Pons (tissue), 1 donor: ENCODE results near the gene PCBP2.
A peak's percentile ranks its signal among the peaks of the same experiment; 100 is the strongest.
"Not testable (repeated sequence)": the region's sequence is repeated elsewhere in the genome, so short reads cannot be mapped to it uniquely, and the experiment has no call there.

Experiments used
- DNase-seq: peaks from one replicate; pipeline ENCODE4 v3.0.0-alpha.2; 2016; ENCODE audit warnings: low spot score

Gene PCBP2

DNA sequence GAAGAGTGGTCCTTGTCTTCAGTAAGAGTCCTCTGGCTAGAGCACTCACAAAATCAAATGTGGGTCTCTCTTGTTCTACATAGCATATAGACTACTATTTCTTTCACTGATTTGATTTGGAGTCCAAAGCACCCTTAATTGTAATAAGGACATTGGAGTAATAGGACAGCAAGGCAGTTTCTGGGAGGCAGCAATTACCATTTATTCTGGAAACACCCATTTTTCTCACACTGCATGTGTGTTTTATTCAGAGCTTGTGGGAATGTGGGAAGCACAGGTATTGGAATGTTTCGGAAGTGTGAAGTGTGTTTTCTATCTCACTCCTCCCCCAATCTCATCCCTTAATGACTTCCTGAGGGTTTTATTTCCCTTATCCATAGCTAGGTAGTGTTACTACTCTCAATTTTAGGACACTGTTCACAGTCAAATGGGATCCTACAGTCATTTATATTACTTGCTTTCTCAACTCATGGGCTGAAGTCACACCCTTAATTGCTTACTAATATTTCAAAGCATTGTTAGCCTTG lies 20.2 kb downstream of the PCBP2 start:
- no peak for DNase-seq

DNA sequence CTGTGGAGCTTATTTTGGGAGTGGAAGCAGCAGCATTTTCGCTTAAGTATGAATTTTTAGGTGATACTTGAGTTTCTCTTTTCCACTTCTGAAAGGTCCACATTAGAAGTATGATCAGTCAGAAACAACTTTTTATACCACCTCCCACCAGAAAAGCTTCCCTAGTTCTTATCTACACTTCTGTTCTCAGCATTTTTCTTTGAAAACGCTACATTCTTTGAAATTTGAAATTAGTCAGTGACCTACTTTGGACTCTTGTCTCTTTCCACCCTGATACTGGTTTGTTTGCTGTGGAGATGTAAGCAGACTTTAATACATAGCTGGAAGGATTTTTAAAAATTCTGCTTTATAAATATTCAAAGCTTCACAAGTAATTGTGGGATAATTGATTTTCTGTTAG lies 22.2 kb downstream of the PCBP2 start:
- no peak for DNase-seq

DNA sequence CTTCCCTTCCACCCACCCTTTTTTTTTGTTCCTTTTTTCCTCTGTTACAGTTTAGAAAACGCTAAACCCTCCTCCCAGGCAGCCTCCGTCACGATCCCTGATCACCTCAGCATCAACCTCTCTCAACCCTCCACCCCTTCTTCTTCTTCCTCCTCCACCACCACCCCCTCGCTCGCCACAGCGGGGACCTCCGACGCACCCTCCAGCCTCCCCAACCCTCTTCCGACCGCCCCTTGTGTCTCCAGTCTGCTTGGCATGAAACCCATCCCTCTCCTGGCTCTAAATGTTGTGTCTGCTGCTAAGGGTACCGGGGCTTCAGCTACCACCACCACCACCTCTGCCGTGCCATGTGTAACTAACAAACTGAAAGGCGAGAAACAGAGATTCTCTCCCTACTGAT lies 22.9 kb downstream of the PCBP2 start:
- DNase-seq, result no peak

DNA sequence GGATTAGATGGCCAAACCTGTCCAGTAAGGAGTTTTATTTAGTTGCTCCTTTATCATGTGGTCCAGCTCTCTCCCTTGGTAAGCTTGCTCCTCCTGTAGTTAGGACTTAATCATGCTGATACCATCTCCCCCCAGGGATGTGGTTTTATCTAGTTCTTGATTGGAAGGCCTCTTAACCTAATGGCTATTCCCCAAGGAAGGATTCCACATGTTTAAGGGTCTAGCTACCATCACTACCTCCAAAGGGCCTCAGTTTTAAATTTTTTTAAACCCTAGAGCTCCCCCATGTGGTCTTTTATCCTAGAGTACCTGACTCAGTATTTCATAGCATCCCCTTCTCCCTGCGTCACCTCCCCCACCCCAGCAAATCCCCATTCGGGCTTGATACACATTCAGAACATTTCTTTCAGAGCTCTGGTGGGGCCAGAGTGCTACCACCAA lies 24.9 kb downstream of the PCBP2 start:
- no peak for DNase-seq

DNA sequence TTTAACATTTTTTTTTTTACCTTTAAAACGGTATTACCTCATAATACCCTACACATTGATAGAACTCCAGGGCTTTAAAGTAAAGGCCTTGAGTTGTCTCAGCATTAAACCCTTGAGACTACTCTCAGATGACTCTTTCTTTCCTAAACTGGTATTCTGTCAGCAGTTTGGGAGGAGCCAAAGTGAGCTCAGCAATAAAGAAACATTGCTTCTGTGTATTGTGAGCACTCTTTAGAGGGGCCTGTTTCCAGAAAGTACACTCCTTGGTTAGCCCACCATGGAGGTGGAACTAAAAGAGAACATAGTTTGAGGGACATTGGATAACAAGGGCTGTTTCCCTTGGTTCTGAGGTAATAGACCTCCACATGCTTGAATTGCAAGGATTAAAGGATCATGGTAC lies 27.0 kb downstream of the PCBP2 start:
- no peak for DNase-seq

DNA sequence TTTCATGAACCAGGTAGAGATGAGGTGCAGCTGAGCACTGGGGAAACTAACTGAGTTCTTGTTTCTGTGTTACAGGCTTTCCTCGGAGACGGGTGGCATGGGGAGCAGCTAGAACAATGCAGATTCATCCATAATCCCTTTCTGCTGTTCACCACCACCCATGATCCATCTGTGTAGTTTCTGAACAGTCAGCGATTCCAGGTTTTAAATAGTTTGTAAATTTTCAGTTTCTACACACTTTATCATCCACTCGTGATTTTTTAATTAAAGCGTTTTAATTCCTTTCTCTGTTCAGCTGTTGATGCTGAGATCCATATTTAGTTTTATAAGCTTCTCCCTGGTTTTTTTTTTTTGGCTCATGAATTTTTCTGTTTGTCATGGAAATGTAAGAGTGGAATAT lies 27.4 kb downstream of the PCBP2 start:
- DNase-seq, result no peak

DNA sequence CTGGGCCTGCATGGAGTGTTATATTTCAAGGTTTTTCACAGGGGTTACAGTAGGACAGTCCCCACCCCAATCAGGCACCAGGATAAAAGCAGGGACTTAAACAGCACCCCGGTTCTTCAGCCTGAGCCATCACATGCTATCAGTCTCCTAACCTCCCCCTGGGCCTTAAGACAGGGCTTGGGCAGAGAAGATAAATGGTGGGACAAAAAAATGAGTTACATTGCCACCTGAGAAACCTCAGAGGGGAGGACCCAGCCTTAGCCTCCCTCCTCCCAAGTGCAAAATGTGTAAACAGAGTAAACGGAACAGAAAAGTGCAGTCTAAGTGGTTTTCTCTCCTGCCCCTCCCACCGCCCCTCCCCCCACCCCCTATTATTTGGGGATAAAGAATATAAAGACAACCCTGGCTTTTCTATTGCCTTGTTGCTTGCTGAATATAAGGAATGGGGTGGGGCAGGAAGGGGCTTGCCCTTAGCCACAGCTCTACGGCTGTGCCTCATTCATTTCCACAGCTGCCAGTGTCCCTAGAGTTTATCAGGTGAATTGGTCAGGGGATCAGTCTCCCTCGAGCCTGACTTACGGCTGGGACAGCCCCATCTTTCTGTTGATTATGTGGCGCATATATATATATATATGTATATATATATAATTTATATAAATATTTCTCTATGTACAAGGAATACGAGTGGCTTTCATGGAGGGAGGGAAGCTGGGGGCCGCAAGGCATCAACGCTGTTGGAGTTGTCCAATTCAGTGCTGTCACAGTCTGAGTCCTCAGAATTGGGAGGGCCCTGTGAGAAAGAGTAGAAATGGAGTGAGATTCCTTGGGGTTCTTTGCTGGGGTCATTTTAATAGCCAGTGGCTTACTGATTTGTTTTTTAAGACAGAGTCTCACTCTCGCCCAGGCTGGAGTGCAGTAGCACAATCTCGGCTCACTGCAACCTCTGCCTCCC lies 28.9 kb downstream of the PCBP2 start:
- DNase-seq, result no peak

DNA sequence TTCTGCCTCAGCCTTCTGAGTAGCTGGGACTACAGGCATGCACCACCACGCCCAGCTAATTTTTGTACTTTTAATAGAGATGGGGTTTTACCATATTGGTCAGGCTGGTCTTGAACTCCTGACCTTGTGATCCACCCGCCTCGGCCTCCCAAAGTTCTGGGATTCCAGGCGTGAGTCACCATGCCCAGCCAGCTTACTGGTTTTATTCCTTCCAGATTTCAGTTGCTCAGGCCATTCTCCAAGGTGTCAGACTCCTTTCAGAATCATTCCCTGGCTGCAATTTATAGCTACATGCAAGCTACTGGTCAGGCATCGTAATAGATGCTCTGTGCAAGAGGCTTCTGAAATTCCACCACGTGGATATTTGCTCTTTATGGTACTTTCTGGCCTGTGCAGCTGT lies 29.6 kb downstream of the PCBP2 start:
- not testable (repeated sequence) for DNase-seq

DNA sequence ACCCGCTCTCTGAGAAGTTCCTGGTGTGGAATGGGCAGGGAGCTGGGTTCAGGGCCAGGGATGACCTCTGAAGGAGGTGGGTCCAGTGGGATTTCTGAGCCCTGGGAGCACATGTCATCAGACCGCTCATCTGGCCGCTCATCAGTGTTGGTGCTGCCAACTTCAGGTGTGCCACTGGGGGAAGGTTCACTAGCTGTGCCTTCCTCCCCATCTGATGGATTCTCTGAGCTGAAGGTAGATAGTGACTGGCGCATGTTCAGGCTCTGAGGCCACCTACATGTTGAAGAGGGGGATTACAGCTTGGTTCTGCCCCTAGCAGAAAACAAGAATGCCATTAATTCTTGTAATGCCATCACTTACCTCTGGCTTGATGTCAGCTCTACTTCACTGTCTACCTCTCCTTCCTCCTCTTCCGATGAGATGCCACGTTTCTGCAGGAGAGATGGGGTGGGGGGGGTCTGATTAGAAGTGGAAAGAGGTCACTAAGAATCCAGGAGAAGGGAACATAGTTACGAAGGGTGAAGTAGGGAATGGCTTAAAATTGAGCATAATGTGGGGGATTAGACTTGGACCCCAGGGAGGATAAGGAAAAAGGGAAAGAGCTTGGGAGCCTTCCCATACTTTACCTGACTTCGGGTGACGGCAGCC lies 30.2 kb downstream of the PCBP2 start:
- no peak for DNase-seq

DNA sequence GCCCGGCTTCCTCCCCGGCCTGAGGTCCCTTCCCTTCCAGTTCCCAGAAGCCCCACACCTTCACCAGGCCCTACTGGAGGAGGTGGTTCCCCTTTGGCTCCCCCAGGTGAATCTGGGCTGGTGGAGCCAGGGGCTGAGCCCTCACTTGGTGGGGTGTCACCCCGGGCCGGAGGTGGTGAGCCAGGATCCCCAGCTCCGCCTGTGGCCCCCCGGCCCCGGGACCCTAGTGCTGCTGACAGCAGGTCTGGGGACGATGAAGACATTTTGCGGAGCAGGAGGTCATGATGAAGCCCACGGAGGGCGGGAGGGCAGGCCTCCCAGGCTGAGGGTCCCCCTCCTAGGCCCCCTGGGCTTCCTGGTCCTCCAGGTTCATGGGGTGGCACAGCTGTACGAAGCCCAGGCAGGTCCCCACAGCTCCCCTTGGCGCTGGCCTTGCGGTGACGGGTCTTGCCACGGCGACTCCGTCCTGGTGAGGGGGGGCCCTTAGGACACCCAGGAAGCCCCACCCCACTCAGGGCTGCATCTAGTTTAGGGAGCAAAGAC lies 30.8 kb downstream of the PCBP2 start:
- DNase-seq, result no peak

DNA sequence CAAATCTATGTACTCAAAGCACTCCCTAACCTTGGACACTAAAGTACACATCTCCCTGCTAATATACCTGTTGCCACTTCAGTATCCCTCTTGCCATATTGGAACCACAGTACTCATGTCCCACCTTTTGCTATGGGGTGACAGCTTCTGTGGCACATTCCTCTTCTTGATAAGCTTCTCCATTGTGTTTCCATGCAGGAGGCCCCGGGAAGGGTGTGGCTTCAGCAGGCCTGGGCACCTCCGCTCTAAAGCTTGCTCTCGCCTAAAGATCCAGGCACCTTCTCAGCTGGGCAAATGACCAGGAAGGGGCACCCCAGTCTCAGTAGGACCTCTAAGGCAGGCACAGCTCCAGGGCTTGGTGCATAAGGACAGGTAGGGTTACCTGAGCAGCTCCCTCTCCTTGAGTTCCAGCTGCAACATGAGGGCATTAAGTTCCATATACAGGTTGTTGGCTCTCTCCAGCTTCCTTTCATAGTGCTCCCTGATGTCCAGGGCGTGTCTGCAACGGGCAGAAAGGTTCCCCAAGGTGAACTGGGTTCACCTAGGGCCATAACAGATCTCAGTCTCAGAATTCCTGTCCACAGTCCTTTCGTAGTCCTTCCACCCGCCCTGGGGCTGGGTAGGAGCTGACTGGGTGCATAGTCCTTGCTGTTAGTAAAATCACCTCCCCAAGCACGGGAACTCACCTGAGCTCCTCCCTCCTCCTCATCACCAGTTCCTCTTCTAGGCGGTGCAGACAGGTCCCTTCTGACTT lies 31.5 kb downstream of the PCBP2 start:
- no peak for DNase-seq

DNA sequence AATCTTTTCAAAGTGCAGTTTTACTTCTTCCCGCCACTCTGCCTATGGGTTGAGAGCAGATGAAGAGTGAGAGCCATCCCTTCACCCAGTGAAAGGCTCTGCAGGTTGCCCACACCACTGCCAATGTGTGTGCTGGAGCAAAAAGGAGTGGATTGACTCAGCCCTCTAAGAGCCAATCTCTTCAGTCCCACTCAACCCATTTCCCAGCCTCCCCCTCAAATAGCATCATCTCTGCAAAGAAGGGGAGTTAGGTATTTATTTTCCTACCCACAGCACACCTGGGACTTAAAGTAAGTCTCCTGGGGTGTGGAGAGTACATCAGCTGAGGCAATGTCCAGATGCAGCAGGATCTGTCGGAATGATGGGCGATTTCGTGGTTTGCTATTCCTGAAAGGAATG lies 32.1 kb downstream of the PCBP2 start:
- no peak for DNase-seq

DNA sequence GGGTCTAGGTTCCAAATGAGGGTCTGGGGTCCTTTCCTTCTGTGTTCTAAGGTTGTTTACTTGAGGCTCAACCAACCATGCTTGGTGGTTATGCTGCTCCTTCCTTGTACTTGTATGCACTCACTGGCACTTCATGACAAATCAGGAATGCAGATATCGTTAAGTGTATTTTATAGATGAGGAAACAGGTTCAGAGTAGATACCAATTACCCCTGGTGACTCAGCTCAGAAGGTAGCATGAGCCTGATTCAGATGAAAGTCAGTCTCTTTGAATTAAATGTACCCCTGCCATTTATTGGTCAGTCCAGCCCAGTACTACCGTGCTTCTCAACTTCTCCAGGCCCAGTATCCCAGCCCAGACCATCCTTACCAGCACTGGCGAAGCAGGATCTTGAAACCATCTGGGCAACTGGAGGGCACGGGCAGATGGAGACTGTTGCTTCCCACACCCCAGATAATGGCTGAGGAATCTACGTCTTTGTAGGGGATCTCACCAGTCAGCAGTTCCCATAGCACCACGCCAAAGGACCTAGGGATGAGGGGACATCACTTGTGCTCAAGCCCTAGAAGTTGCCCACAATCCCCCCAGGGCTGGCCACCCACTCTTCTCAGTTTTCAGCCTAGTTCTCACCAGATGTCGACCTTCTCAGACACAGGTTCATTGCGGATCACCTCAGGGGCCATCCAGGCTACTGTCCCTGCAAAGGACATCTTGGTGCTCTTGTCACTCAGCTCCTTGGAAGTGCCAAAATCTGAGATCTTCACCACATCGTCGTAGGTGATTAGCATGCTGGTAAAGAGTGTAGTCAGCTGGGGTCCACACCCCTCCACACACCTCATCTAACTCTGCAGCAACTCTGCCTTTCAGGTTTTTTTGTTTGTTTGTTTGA lies 33.0 kb downstream of the PCBP2 start:
- no peak for DNase-seq

DNA sequence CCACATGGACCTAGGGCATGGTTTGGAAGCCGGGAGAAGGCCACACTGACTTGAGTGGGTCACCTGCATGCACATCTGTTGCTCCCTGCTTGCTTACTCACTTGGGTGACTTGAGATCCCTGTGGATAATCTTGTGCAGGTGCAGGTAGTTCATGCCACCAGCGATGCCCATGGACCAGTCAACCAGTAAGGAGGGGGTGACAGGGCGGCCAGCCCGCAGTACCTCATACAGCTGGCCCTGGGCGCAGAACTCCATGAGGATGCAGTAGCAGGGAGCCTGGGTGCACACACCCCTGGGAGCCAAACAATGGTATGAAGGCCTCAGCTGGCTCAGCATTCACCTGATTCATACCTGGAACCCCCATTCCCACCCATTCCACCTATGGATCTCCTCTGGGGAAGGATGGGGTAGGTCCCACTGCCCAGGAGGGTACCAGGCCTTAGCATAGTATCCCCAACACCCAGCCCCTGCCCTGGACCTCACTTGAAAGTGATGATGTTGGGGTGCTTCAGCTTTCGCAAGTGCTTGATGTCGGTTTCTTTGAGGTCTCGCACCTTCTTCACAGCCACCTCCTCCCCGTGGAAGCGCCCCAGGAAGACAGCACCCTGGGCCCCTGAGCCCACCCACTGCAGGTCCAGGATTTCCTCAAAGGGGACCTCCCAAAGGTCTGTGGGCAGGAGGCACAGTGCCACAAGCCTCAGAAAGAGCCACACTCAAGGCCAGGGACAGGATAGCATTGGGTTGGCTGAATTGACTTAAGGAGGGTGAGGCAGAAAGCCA lies 34.2 kb downstream of the PCBP2 start:
- no peak for DNase-seq

DNA sequence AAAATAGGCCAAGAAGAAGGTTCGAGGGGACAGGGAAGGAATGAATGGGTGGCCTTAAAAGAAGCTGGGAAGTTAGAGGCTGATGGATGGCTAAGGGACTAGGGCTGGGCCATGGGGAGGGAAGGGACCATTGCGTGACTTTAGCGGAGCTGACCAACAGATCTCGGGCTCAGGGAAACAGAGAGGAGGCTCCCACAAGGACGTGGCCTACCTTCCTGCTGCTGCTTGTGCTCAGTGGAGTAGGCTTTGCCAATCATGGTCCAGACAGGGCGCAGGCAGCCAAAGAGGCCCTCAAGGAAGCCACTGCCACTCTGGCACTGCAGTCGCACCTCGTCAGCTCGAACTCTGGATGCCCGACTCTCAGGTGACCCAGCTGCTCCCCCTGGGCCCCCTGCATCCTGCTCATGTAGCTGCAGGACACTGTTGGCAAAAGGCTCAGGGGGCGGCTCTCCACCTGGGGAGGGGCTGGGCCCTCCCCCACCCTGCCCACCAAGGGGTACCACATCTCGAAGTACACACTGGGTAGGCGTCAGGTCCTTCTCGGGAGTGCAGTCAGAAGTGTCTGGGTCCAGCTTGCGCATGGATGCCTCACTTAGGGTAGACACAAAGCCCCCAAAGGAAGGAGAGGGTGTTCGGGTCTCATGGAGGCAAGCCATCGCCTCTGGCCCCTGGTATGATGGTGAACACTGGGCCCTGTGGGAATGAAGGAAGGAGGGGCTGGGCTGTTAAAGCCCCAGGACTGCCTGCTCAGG lies 35.0 kb downstream of the PCBP2 start:
- DNase-seq, result no peak

DNA sequence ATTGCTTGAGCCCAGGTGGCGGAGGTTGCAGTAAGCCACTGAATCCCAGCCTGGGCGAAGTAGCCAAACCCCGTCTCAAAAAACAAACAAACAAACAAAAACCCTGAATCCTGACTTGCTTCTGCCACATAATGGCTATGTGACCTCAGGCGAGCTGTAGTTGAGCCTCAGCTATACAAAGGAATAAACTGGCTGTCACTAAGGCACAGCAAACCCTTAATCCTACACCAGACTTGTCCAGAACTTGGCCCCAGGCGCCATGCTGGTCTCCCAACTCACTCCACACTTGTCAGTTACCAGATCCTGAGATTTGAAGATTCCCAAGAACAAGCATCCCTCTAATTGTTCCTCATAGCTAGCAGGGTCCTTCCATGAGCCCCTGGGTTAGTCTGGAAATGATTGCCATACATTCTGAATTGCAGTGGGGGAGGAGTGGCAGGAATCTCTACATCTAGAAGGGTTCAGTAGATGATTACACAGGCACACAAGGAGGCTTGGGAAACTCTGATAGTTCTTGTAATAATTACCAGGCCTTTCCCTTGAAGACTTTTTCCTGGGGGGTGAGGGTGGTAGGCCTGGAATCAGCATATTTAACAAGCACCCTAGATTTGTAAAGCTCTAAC lies 37.5 kb downstream of the PCBP2 start:
- DNase-seq, result no peak

DNA sequence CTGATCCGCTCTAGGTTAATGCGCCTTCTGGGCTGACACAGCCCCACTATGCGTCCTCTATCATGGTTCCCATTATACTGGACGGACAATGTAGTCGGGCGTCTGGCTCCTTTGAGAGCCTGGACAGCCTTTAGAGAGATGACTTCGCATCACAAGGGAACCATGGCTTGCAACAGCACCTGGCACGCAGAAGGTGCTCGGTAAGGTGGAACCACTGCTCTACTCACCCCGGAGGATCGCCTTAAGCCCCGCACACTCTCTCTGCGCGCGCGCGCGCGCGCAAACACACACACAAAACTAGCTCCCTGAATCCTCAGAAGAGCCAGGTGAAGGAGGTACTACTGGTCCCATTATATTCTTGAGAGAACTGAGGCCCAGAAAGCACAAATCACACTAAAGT lies 40.3 kb downstream of the PCBP2 start:
- DNase-seq, result no peak

DNA sequence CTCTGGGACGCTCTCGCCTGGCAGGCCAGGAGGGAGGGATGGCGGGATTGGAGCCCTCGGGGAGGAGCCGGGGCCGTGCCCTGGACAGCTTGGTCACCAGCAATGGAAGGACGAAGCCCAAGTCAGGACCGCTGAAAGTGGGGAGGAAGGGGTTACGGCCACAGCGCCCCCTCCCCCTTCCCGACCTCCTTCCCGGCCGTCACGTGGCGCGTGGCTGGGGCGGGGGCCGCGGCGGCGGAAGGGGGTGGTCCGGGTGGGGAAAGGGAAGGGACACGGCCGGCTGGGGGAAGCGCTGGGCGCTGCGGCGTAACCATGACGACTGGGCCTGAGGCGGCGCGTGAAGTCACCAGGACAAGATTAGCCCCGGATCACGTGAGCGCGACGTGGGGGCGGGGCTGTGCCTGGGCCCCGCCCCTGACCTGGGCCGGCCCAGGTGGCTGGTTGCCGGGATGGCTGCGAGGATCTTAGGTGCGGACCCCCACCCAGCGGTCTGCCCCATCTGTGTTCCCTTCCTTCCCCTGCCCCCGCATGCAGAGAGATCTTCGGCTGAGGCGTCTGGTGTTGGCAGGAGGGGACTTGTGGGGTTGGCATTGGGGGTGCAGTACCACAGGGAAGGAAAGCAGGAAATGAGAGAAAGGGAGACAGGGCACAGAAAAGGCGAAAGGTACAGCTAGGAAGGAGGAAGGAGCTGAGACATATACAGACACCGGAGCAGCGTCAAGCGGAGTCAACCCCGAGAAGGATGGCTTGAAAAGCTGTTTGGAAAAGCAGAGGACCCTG lies 41.1 kb downstream of the PCBP2 start:
- peak; percentile 92 for DNase-seq
